GM18909 (cell line): ENCODE data around the gene LST1.
"Not testable (repeated sequence)": the region's sequence is repeated elsewhere in the genome, so short reads cannot be mapped to it uniquely, and the experiment has no call there.

ENCODE experiments used
- ATAC-seq: cut with Tn5 transposase; IDR thresholded peaks from one replicate; pipeline ENCODE4 v1.9.1; 2021; ENCODE audit warnings: mild to moderate bottlenecking; ENCODE audit not compliant: unreplicated experiment, poor library complexity

The LST1 gene

GRCh38 chr6:31586008-31586407, at the start of gene LST1:
LST1 (plus strand) TSS chr6:31586277; CDS start chr6:31587300, 1,023 bp downstream.
- ATAC-seq: no peak

- ATAC-seq: no peak
Observed at GRCh38 chr6:31538805-31539400, 47.2 kb upstream of the LST1 start.

GRCh38 chr6:31540640-31541039, 45.4 kb upstream of the LST1 start:
- ATAC-seq: no peak

- no peak for ATAC-seq
Observed at GRCh38 chr6:31541059-31541657, 44.9 kb upstream of the LST1 start.

DNA sequence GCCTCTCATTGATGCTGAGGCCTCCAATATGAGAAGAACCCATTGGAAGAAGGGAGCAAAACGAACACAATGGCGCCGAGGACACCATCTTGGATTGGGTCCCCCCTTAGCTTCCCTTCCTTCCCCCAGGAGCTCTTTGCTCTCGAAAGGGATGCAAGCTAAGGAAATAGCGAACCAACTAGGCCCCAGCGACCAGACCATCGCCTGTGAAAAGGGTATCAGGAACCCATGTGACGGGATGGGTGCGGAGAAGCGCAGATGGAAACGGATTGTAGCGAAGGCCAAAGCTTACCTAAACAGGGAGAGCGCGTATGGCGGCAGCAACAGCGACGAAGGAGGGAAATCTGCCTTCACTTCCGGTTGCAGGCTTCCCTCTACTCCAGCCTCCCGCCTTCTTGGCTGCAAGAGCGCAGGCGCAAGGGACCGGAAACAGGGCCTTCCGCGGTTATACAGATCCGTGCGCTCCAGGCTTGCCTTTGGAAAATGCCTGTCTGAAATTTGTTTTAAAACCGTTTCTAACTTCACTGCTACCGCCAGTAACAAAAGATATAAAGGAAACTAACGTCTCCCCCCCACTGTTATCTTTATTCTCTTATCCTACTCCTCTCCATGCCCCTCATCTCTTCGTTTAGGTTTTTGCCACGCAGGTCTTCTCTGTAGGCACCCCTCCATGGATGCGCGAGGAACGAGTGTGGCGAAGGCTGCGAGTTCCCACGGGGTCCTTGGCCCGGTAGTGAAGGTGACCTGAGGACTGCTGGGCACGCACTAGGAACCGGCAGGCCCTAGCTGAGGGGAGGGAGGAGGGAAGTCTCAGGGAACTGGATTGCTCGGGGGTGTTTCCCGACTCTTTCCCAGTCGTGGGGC, 44.2 kb upstream of the LST1 start, which contains the start of gene DDX39B:
TSS of gene DDX39B (minus strand) at position 346 of the 864 bp plus-strand sequence. CDS start 1,471 bp downstream, outside the sequence.
- peak; percentile 71 for ATAC-seq

GRCh38 chr6:31543639-31544038, 42.4 kb upstream of the LST1 start:
- no peak for ATAC-seq

GRCh38 chr6:31544676-31545075, 41.4 kb upstream of the LST1 start:
- ATAC-seq: no peak

DNA sequence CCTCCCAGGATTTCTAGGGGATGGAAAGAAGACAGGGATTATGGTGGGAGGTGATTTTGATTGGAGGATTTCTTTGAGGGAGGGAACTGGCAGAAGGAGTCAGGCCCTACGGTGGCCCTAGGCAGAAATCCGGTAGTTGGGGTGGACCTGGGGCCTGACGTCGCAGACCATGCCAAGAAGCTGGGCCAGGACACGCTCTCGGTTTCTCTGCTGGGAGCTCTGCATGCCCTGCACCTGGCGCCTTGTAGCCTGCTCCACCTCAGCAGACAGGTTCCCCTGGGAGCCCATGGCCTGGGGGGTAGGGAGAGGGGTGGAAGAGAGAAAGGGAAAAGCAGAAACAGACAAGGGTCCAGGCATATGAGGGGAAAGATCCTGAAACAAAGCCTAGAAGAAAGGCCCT, 40.8 kb upstream of the LST1 start:
- no peak for ATAC-seq

DNA sequence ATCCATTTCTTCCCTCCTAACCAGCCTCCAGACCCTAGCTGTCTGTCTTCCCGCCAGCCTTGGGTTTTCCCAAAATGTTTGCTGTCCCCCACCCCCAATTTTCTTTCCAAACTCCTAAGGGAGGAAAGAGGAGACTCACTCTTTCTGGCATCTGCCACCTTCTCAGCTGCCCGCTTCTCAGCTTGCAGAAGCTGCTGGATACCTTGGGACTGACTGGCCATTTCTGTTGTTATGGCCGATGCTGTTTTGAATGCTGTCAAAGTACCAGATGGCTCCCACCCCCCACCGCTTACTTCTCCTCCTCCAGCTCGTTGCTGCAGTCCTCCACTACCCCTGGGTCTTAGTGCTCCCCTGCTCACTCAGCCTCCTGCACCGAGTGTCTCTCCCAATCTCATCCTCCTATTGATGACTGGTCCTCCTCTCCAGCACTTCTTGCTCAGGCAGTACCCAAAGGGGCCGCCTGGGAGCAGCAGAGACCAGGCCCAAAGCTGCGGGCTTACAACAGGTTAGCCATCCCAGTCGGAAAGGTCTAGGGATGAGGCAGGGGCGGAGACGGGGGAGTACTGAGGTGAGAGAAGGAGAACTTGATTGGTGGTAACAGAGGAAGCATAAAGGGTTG, 39.6 kb upstream of the LST1 start, which contains the start of gene ATP6V1G2:
TSS of gene ATP6V1G2 (minus strand) at position 270 of the 619 bp plus-strand sequence. CDS start at position 221, 49 bp downstream.
- ATAC-seq: peak; percentile 59

DNA sequence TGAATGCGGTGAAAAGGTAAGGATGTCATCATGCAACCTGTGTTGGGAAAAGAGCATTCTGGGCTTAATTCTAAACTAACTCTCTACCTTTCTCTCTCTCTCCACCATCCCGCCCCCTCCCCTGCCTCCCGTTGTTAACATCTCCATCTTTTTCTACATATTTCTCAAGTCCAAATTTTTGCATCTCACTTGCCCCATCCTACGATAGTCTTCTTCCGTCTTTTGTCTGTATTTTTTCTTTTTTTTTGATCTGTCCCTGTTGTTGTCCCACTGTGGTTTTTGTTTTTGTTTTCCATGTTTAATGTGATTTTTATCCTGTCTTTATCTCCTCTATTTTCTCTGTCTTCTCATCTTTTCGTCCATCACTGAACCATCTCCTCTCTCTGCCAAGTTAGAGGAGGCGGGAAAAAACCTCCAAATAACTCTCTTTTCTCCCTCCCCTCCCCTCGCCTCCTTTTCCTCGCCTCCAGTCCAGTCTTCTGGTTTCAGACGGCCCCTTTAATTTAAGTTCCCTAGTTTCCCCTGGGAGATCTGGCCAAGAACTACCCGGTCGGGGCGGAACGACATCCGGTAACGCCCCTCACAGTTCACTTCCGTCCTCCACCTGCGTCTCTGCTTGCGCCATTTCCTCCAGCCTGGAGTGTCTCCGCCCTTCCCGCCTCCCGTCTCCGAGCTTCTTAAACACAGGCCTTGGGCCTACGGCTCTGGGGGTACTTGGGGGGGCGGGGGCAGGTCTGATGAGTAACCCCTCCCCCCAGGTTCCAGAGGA, 38.9 kb upstream of the LST1 start, which contains the start of gene NFKBIL1:
TSS of gene NFKBIL1 (plus strand) at position 651 of the 769 bp plus-strand sequence. CDS start at position 738, 87 bp downstream.
- ATAC-seq: peak; percentile 62

DNA sequence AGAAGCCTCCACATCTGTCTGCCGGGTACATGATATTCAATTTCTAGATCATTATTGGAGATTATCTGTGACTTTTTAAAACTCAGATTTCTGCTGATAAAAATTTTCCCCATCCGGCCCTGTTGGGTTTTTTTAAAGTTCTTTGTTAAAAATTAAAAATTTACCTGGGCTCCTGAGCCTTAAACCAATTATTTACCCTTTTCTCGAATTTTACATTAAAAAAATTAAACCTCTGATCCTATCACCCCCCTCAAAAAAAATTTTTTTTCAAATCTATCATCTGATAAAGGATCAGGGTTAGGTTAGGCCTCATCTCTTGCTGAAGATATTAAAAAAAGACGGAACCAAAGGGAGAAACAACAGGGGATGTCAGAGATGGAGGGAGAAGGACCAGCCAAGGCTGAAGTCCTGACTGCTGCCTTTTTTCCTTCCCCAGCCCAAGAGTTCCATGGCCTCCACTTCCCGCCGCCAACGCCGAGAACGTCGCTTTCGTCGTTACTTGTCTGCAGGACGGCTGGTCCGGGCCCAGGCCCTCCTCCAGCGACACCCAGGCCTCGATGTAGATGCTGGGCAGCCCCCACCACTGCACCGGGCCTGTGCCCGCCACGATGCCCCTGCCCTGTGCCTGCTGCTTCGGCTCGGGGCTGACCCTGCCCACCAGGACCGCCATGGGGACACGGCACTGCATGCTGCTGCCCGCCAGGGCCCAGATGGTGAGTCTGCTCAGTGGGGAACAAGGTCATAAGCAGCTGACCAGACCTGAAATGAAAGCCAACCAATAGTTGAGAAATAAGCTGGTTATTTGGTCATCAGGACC, 38.1 kb upstream of the LST1 start:
- ATAC-seq: no peak

- no peak for ATAC-seq
Observed at GRCh38 chr6:31548544-31548873, 37.6 kb upstream of the LST1 start.

- ATAC-seq: not testable (repeated sequence)
Observed at GRCh38 chr6:31551371-31551770, 34.7 kb upstream of the LST1 start.

- no peak for ATAC-seq
Observed at GRCh38 chr6:31556307-31556706, 29.8 kb upstream of the LST1 start.

- no peak for ATAC-seq
Observed at GRCh38 chr6:31557443-31558317, 28.4 kb upstream of the LST1 start.

GRCh38 chr6:31558318-31558625, 27.8 kb upstream of the LST1 start:
- ATAC-seq: no peak

DNA sequence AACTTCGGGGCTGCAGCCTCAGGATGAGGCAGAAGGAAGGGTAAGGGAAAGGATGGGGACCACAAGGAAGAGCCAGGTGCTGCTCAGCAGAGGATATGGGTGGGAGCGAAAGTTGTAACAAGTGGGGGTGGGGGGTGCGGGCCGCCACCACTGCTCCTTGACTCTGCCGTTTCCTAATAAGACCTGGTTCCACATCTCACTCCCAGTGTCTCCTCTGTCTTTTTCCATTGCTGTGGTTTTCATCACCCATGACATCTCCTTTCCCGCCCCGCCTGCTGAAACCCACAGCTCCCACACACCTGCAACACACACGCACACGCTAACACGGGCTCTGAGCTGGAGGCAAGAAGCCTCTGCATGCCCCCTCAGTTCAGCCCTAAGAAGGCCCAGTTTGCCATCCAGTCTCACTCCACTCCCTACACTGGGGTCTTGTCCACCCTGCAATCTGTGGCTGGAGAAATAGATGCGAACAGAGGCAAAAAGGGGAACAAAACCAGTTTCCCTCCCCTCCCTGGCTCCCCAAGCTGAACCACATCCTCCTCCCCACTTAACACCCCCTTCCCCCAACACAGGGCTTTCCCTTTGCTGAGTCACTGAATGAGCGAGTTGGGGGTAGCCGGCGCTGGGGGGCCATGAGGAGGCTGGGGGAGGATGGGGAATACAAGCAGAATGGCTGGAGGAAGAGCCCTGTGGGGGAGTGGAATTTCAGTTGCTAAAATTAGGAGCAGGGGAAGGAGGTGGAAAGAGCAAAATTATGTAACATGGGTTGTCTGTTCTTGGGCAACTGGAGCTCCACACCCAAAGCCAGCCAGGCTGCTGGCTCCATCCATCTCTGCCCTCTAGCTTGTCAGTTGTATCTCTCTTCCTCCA, 27.2 kb upstream of the LST1 start:
- no peak for ATAC-seq
